GM12878 (cell line): Measurements from ENCODE around the gene DBN1. TPM values are rescaled to one million over a fixed set of nuclear protein-coding genes. Genes with fewer than 3 reads are reported as not detected.

Experiments used
- ATAC-seq: fragments of 200-7000 bp; cut with Tn5 transposase; 3 replicates; pipeline ENCODE4 v1.9.1; 2020; ENCODE audit warnings: mild to moderate bottlenecking, moderate library complexity
- BruUV-seq: library from RNA; stranded (reverse); fragments of 400-500 nt; replicated peaks from 2 replicates; lab custom pipeline; 2021; lab: Mats Ljungman, UMichigan
- CTCF ChIA-PET: fragments of 300-600 bp; sonication (Branson Sonifier 250); formaldehyde crosslinking; extraction: SDS; loops from one replicate; lab custom pipeline; 2021; ENCODE audit warnings: inconsistent platforms; lab: Yijun Ruan, JAX
- POLR2A ChIA-PET: fragments of 350-600 bp; formaldehyde crosslinking; extraction: SDS; loops from one replicate; lab custom pipeline; 2021; ENCODE audit warnings: inconsistent platforms; lab: Charles Lee
- RAD21 ChIA-PET: fragments of 300-600 bp; sonication (Branson Sonifier 250); formaldehyde crosslinking; loops from one replicate; lab custom pipeline; 2023; ENCODE audit warnings: antibody characterized with exemption; ENCODE audit not compliant: unreplicated experiment; lab: Charles Lee
- SMC1A ChIA-PET: fragments of 300-600 bp; sonication (Branson Sonifier 250); formaldehyde crosslinking; loops from one replicate; lab custom pipeline; 2023; ENCODE audit not compliant: unreplicated experiment, uncharacterized antibody; lab: Charles Lee
- DNase-seq: peaks from one replicate; pipeline ENCODE4 v3.0.0-alpha.2; 2011; ENCODE audit warnings: low read depth, low spot score
- FAIRE-seq: peaks from 3 replicates; lab custom pipeline; 2011; peaks lifted over from hg19 to GRCh38; lab: Jason Lieb, UNC
- H2AFZ ChIP-seq: 2 replicates; pipeline ENCODE4 v1.6.0; 2011; ENCODE audit warnings: low read depth, low read length, control low read depth; ENCODE audit not compliant: control insufficient read depth
- H3K27ac ChIP-seq: 2 replicates; pipeline ENCODE4 v1.5.1; 2011; ENCODE audit warnings: control low read depth; ENCODE audit not compliant: control insufficient read depth, insufficient read depth
- H3K27me3 ChIP-seq, 2 experiments: replicated peaks in 1 of 2; 2 replicates each; pipeline versions ENCODE4 v1.6.0 to v1.6.1; 2011; ENCODE audit warnings: low read length in 1 of 2; ENCODE audit not compliant: control insufficient read depth in 2 of 2, insufficient read depth in 2 of 2
- H3K36me3 ChIP-seq, 2 experiments: 2 replicates each; pipeline ENCODE4 v1.5.1; 2011; ENCODE audit warnings: low read length in 1 of 2; ENCODE audit not compliant: control insufficient read depth in 2 of 2, insufficient read depth in 2 of 2
- H3K4me1 ChIP-seq: 2 replicates; pipeline ENCODE4 v1.6.1; 2011; ENCODE audit warnings: mild to moderate bottlenecking, low read length, moderate library complexity, mixed read lengths; ENCODE audit not compliant: control insufficient read depth, insufficient read depth
- H3K4me2 ChIP-seq: 2 replicates; pipeline ENCODE4 v1.6.0; 2011; ENCODE audit warnings: control low read depth; ENCODE audit not compliant: control insufficient read depth, insufficient read depth
- H3K4me3 ChIP-seq: fragments of 200-600 bp; sonication (generic); 2 replicates; pipeline ENCODE4 v1.5.1; 2016
- H3K79me2 ChIP-seq: 2 replicates; pipeline ENCODE4 v1.6.0; 2011; ENCODE audit warnings: low read length; ENCODE audit not compliant: control insufficient read depth, insufficient read depth
- H3K9ac ChIP-seq: 2 replicates; pipeline ENCODE4 v1.8.0; 2011; ENCODE audit warnings: low read length, control low read depth, mixed read lengths; ENCODE audit not compliant: control insufficient read depth, insufficient read depth
- H3K9me3 ChIP-seq: replicated peaks from 3 replicates; pipeline ENCODE4 v1.5.1; 2011; ENCODE audit warnings: mild to moderate bottlenecking, low read length; ENCODE audit not compliant: control insufficient read depth, insufficient read depth
- H4K20me1 ChIP-seq: 2 replicates; pipeline ENCODE4 v1.6.0; 2011; ENCODE audit not compliant: control insufficient read depth, insufficient read depth
- BACH1 ChIP-seq: fragments of 450-650 bp; IDR thresholded peaks from 2 replicates; pipeline ENCODE4 v1.6.1; 2017; ENCODE audit warnings: mild to moderate bottlenecking, borderline replicate concordance
- E4F1 ChIP-seq: fragments of 450-650 bp; IDR thresholded peaks from 2 replicates; pipeline ENCODE4 v1.6.1; 2018; ENCODE audit warnings: borderline replicate concordance, mild to moderate bottlenecking; ENCODE audit not compliant: partially characterized antibody
- EP300 ChIP-seq, 2 experiments: fragments of 150-350 bp in 1 of 2; IDR thresholded peaks; 2 replicates each; pipeline ENCODE4 v1.6.1; 2011 to 2012; ENCODE audit warnings: low read depth in 2 of 2, low read length in 2 of 2, borderline replicate concordance in 1 of 2, improper control_type of control experiment in 1 of 2, inconsistent platforms in 1 of 2; ENCODE audit not compliant: control insufficient read depth in 1 of 2
- MAX ChIP-seq: IDR thresholded peaks from 2 replicates; pipeline ENCODE4 v1.6.1; 2012; ENCODE audit warnings: low read depth, low read length, improper control_type of control experiment
- STAT3 ChIP-seq: IDR thresholded peaks from 2 replicates; pipeline ENCODE4 v1.6.1; 2011; ENCODE audit warnings: low read depth, low read length, improper control_type of control experiment
- ZBTB40 ChIP-seq: fragments of 450-650 bp; IDR thresholded peaks from 2 replicates; pipeline ENCODE4 v1.6.1; 2016; ENCODE audit warnings: mild to moderate bottlenecking, moderate library complexity, borderline replicate concordance
- ZNF207 ChIP-seq: fragments of 450-650 bp; IDR thresholded peaks from 2 replicates; pipeline ENCODE4 v1.6.1; 2014; ENCODE audit warnings: antibody characterized with exemption, mild to moderate bottlenecking, borderline replicate concordance
- ZNF687 ChIP-seq: fragments of 450-650 bp; IDR thresholded peaks from 2 replicates; pipeline ENCODE4 v1.6.1; 2017; ENCODE audit warnings: mild to moderate bottlenecking, moderate library complexity
- WGBS: methylation state at CpG from one replicate; pipeline ENCODE4 v1.1.6; 2016; ENCODE audit warnings: low lambda C conversion rate; ENCODE audit not compliant: insufficient replicate concordance, insufficient coverage; ENCODE audit errors: missing lambda C conversion rate; 5-methylcytosine and 5-hydroxymethylcytosine counted together
- in situ Hi-C: fragments of 300-500 bp; cut with MboI; formaldehyde crosslinking; loops from 9 replicates; pipeline ENCODE4 v1.14.3; 2018; ENCODE audit warnings: mixed read lengths
- intact Hi-C: fragments of 100-400 bp; cut with micrococcal nuclease; formaldehyde crosslinking; loops from one replicate; pipeline ENCODE4 v1.14.2; 2022; ENCODE audit not compliant: unreplicated experiment
- polyA plus RNA-seq, 11 experiments: library from polyadenylated mRNA; depleted of rRNA in 4 of 11; unstranded in 6 of 11; stranded (reverse) in 5 of 11; fragments of >200 nt; fragmentation: Nextera tagmentation in 4 of 11; fragmentation: Illumina TruSeq in 1 of 11; extraction: Ambion mirVana in 4 of 11; extraction: Trizol in 1 of 11; gene quantifications; 1 replicate in 1 of 11; 2 replicates in 10 of 11; pipeline versions ENCODE4 v1.2.1 to v1.2.3, GENCODE V29; 2011 to 2016; ENCODE audit warnings: inconsistent platforms in 2 of 11, missing spikeins in 2 of 11, low read depth in 1 of 11
- total RNA-seq, 4 experiments: library from RNA; depleted of rRNA in 3 of 4; stranded (reverse); fragments of >200 nt in 3 of 4; fragmentation: Illumina TruSeq in 1 of 4; extraction: Trizol in 1 of 4; gene quantifications; 2 replicates each; pipeline versions ENCODE4 v1.2.1 to v1.2.3, GENCODE V29; 2013 to 2021

Gene DBN1
- total and polyA plus RNA-seq, 10 of the 15 experiments (the other 5 are each of a cell fraction or from before 2014, with no cell fraction given), result 0.18 to 81.0 (median 27.9) TPM

- FAIRE-seq (no peak), DNase-seq (no peak), ATAC-seq (no peak)
- Histone ChIP-seq H3K9ac (no peak overlapping the region), H3K36me3 (peaks cover 13 to 15% of the 10 kb centered on the region in 2 experiments; a peak in 3 of 4 replicates), H3K27ac (no peak overlapping the region), H3K27me3 (no peaks in the 10 kb centered on the region), H3K4me2 (no peak overlapping the region), H3K4me3 (no peak overlapping the region), H3K79me2 (peaks cover 28% of the 10 kb centered on the region), H3K4me1 (peaks cover 12% of the 10 kb centered on the region), H3K9me3 (no peaks in the 10 kb centered on the region), H4K20me1 (no peaks in the 10 kb centered on the region), H2AFZ (no peak overlapping the region)
- intact Hi-C loops, result loop anchor here (5.0 kb wide), 1 partner anchor 33 kb away; the partner anchor contains the start of gene FAM193B
- ChIA-PET CTCF (interaction anchor here (1.2 kb wide), 1 partner anchor 102 kb away, joined by 3 read pairs; no protein-coding TSS in a partner anchor), POLR2A (interaction anchor here (0.6 kb wide), 1 partner anchor 39 kb away, joined by 3 read pairs; no protein-coding TSS in a partner anchor), RAD21 (interaction anchor here (0.6 kb wide), 1 partner anchor 15 kb away, joined by 3 read pairs; no protein-coding TSS in a partner anchor), SMC1A (interaction anchor here (1.2 kb wide), 1 partner anchor 9 kb away, joined by 3 read pairs; no protein-coding TSS in a partner anchor)
- TF ChIP-seq STAT3 (no peak), ZNF207 (no peak), EP300 (IDR thresholded peaks at IDR 0.05; ENCODE audit: borderline replicate concordance in 1 of 2, control insufficient read depth in 1 of 2, low read depth in 2 of 2, low read length in 2 of 2) (no peak), ZNF687 (no peak), BACH1 (no peak), ZBTB40 (no peak), MAX (no peak), E4F1 (no peak)
- in situ Hi-C loops, result no loop called here
- 79% methylated on average over 13 of the region's 13 CpGs for WGBS
- no TSS peak for BruUV-seq
These were observed 46.2 kb upstream of the DBN1 start for GRCh38 chr5:177519463-177520235.
